T-helper 9 cell (primary cell): ENCODE measurements around the gene BPIFB4.
"Not testable (repeated sequence)": the region's sequence is repeated elsewhere in the genome, so short reads cannot be mapped to it uniquely, and the experiment has no call there.

Source experiments
- DNase-seq: peaks from one replicate; pipeline ENCODE4 v3.0.0-alpha.2; 2020

Gene BPIFB4

GRCh38 chr20:33122297-33122696, 42.9 kb downstream of the BPIFB4 start:
- not testable (repeated sequence) for DNase-seq

GRCh38 chr20:33124261-33124660, 44.8 kb downstream of the BPIFB4 start:
- DNase-seq = no peak

- DNase-seq = no peak
These were observed 45.6 kb downstream of the BPIFB4 start for GRCh38 chr20:33124994-33125393.

- no peak for DNase-seq
These were observed 46.5 kb downstream of the BPIFB4 start for GRCh38 chr20:33125983-33126382.

GRCh38 chr20:33127422-33128097, 48.1 kb downstream of the BPIFB4 start:
- DNase-seq = no peak

GRCh38 chr20:33130568-33131061, 51.2 kb downstream of the BPIFB4 start:
- DNase-seq = no peak

- DNase-seq = no peak
These were observed 52.6 kb downstream of the BPIFB4 start for GRCh38 chr20:33131949-33132473.

- DNase-seq = no peak
These were observed 53.3 kb downstream of the BPIFB4 start for GRCh38 chr20:33132513-33133372.

- DNase-seq = no peak
These were observed 54.0 kb downstream of the BPIFB4 start for GRCh38 chr20:33133373-33133941.

- DNase-seq = no peak
These were observed 57.8 kb downstream of the BPIFB4 start for GRCh38 chr20:33137195-33137594.

- no peak for DNase-seq
These were observed 60.0 kb downstream of the BPIFB4 start for GRCh38 chr20:33139467-33139866.

- DNase-seq = no peak
These were observed 66.1 kb downstream of the BPIFB4 start for GRCh38 chr20:33145521-33145920.

GRCh38 chr20:33147299-33147698, 67.9 kb downstream of the BPIFB4 start:
- no peak for DNase-seq

GRCh38 chr20:33148040-33148439, 68.6 kb downstream of the BPIFB4 start:
- no peak for DNase-seq

GRCh38 chr20:33154252-33154651, 74.8 kb downstream of the BPIFB4 start:
- DNase-seq = no peak

GRCh38 chr20:33158637-33159385, 79.4 kb downstream of the BPIFB4 start:
- DNase-seq = no peak

- DNase-seq = no peak
These were observed 80.3 kb downstream of the BPIFB4 start for GRCh38 chr20:33159713-33160112.

GRCh38 chr20:33160681-33161080, 81.2 kb downstream of the BPIFB4 start:
- no peak for DNase-seq
